Measurements from ENCODE around the gene UBE2F. TPM values are rescaled to one million over a fixed set of nuclear protein-coding genes. Genes with fewer than 3 reads are reported as not detected.

UBE2F gene, protein sequence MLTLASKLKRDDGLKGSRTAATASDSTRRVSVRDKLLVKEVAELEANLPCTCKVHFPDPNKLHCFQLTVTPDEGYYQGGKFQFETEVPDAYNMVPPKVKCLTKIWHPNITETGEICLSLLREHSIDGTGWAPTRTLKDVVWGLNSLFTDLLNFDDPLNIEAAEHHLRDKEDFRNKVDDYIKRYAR
- total RNA-seq = 35.1 and 50.5 TPM in 2 replicates

DNA sequence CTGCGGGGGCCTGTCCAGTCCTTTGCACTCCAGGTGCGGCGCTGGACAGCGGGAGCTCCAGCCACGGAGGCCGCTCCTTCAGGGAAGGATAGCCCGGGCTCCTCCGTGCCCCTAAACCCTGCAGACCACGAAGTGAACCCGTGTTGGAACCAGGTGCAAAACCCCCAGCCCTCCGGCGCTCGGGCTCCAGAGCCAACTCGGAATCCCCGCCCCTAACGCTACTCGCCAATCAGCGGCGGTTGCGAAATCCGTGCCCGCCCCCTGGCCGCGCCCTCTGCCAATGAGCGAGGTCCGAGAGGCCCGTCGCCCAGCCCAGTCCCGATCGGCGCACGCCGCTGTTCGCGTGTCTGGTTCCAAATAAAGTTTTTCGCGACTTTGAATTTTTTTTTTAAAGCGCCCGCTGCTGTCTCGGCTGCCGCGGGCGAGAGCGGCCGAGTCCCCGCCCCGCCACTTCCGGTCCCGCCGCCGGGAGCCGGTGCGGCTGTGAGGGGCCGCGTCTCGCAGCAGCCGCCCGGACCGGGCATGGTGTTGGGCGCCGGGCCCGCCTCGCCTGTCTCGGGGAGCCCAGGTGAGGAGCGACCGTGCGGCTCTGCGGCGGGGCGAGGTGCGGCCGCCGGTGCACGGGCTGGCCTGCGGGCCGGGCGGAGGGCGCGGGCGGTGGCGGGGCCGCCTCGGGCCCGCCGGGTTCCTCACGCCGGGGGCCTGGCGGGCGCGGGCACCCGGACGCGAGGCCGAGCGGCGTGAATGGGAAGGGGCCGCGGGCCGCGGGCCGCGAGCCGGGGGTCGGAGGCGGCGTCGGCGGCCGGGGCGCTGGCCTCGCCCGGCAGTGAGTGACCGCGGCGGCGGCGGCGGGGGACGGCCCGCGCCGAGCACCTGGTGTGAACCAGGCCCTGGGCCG, at the start of gene UBE2F:
UBE2F (plus strand) TSS at position 450 of the 898 bp plus-strand sequence. CDS start 6,094 bp downstream, outside the sequence.

GRCh38 chr2:238060542-238061314, 93.9 kb downstream of the UBE2F start, which contains the start of gene SCLY:
Gene SCLY, plus strand, starts transcription at chr2:238061001. Its CDS starts 54 bp downstream, at chr2:238061055.

Other genes with a start within 250 kb of the UBE2F start
- gene RBM44, start 168.2 kb upstream of the UBE2F start, total RNA-seq = 0.16 and 0.17 TPM in 2 replicates
- gene RAMP1, start 107.4 kb upstream of the UBE2F start, total RNA-seq = 2.7 and 7.6 TPM in 2 replicates
- gene SCLY, start 94.0 kb downstream of the UBE2F start, total RNA-seq = 9.1 and 10.9 TPM in 2 replicates
- 0.60 and 2.7 TPM in 2 replicates for gene ESPNL, start 133.3 kb downstream of the UBE2F start, total RNA-seq
- gene KLHL30, start 171.7 kb downstream of the UBE2F start, total RNA-seq = 0.09 and 0.16 TPM in 2 replicates
- gene ERFE, start 192.0 kb downstream of the UBE2F start, total RNA-seq = 0.32 and 1.3 TPM in 2 replicates
- 18.3 and 23.6 TPM in 2 replicates for gene ILKAP, start 236.7 kb downstream of the UBE2F start, total RNA-seq

Data from bronchial smooth muscle cell (primary cell).